Measurements from ENCODE around the gene GOLGA2. TPM values are rescaled to one million over a fixed set of nuclear protein-coding genes. Genes with fewer than 3 reads are reported as not detected.

Gene GOLGA2
- total RNA-seq, 1 experiment from 2014 or later: 60.5 TPM

GRCh38 chr9:128225770-128226411, 49.9 kb downstream of the GOLGA2 start:
- ATAC-seq (no peak), DNase-seq (no peak)
- Histone ChIP-seq H3K9me3 (ENCODE audit: low read length) (no peaks in the 10 kb centered on the region), H3K9me2 (replicated peaks; ENCODE audit: low read length) (no peaks in the 10 kb centered on the region), H4K20me1 (ENCODE audit: low read length) (no peaks in the 10 kb centered on the region), H3K27me3 (ENCODE audit: low read length) (no peaks in the 10 kb centered on the region), H3F3A (ENCODE audit: low read length, unreplicated experiment) (no peaks in the 10 kb centered on the region), H3K4me2 (ENCODE audit: low read length) (no peak overlapping the region), H3K4me3 (ENCODE audit: low read length) (no peak overlapping the region), H2AFZ (ENCODE audit: low read length) (no peak overlapping the region), H3K27ac (ENCODE audit: low read length) (no peak overlapping the region), H3K4me1 (ENCODE audit: insufficient read depth, low read length) (no peaks in the 10 kb centered on the region), H3K79me2 (ENCODE audit: low read length) (no peaks in the 10 kb centered on the region), H3K36me3 (ENCODE audit: low read depth, low read length) (no peaks in the 10 kb centered on the region), H3K9ac (ENCODE audit: low read length) (no peak overlapping the region)
- CTCF ChIA-PET: no interaction called here
- intact Hi-C loops (cut with micrococcal nuclease): no loop called here
- TF ChIP-seq EZH2phosphoT487 (IDR thresholded peaks at IDR 0.05; ENCODE audit: borderline replicate concordance, low read length) (no peak), EZH2 (IDR thresholded peaks at IDR 0.05; ENCODE audit: low read length, unreplicated experiment) (no peak)
- TF ChIP-seq, protein P1, sequence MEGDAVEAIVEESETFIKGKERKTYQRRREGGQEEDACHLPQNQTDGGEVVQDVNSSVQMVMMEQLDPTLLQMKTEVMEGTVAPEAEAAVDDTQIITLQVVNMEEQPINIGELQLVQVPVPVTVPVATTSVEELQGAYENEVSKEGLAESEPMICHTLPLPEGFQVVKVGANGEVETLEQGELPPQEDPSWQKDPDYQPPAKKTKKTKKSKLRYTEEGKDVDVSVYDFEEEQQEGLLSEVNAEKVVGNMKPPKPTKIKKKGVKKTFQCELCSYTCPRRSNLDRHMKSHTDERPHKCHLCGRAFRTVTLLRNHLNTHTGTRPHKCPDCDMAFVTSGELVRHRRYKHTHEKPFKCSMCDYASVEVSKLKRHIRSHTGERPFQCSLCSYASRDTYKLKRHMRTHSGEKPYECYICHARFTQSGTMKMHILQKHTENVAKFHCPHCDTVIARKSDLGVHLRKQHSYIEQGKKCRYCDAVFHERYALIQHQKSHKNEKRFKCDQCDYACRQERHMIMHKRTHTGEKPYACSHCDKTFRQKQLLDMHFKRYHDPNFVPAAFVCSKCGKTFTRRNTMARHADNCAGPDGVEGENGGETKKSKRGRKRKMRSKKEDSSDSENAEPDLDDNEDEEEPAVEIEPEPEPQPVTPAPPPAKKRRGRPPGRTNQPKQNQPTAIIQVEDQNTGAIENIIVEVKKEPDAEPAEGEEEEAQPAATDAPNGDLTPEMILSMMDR (conservative IDR thresholded peaks at IDR 0.05; ENCODE audit: low read depth, low read length): no peak
- no TSS peak for BruUV-seq (replicated peaks)
- POLR2A ChIA-PET (ENCODE audit: unreplicated experiment): no interaction called here

- no peaks in the 10 kb centered on the region for H3K27me3 ChIP-seq (ENCODE audit: low read length)
- ChIA-PET CTCF (no interaction called here), POLR2A (ENCODE audit: unreplicated experiment) (no interaction called here)
- TF ChIP-seq, protein P1 (conservative IDR thresholded peaks at IDR 0.05; ENCODE audit: low read depth, low read length): no peak
- no peak for TF ChIP-seq EZH2phosphoT487 (IDR thresholded peaks at IDR 0.05; ENCODE audit: borderline replicate concordance, low read length)
- no peak for TF ChIP-seq EZH2 (IDR thresholded peaks at IDR 0.05; ENCODE audit: low read length, unreplicated experiment)
- no peaks in the 10 kb centered on the region for H4K20me1 ChIP-seq (ENCODE audit: low read length)
- no peaks in the 10 kb centered on the region for H3K9me3 ChIP-seq (ENCODE audit: low read length)
- H3K79me2 ChIP-seq (ENCODE audit: low read length): no peaks in the 10 kb centered on the region
- H2AFZ ChIP-seq (ENCODE audit: low read length): no peak overlapping the region
- H3K4me2 ChIP-seq (ENCODE audit: low read length): no peak overlapping the region
- H3K9ac ChIP-seq (ENCODE audit: low read length): no peak overlapping the region
- H3K36me3 ChIP-seq (ENCODE audit: low read depth, low read length): no peaks in the 10 kb centered on the region
- no TSS peak for BruUV-seq (replicated peaks)
- ATAC-seq (no peak), DNase-seq (no peak)
- H3K4me1 ChIP-seq (ENCODE audit: insufficient read depth, low read length): no peaks in the 10 kb centered on the region
- H3K9me2 ChIP-seq (replicated peaks; ENCODE audit: low read length): no peaks in the 10 kb centered on the region
- H3K27ac ChIP-seq (ENCODE audit: low read length): no peak overlapping the region
- intact Hi-C loops (cut with micrococcal nuclease): no loop called here
- no peaks in the 10 kb centered on the region for H3F3A ChIP-seq (ENCODE audit: low read length, unreplicated experiment)
- H3K4me3 ChIP-seq (ENCODE audit: low read length): no peak overlapping the region
Measured at GRCh38 chr9:128224877-128225276, 50.9 kb downstream of the GOLGA2 start.

- H3K9ac ChIP-seq (ENCODE audit: low read length): no peak overlapping the region
- no peaks in the 10 kb centered on the region for H3K4me1 ChIP-seq (ENCODE audit: insufficient read depth, low read length)
- ChIA-PET POLR2A (ENCODE audit: unreplicated experiment) (no interaction called here), CTCF (no interaction called here)
- no peak overlapping the region for H2AFZ ChIP-seq (ENCODE audit: low read length)
- DNase-seq (no peak), ATAC-seq (no peak)
- H3K4me2 ChIP-seq (ENCODE audit: low read length): no peak overlapping the region
- no peaks in the 10 kb centered on the region for H3K9me3 ChIP-seq (ENCODE audit: low read length)
- BruUV-seq (replicated peaks): no TSS peak
- no peaks in the 10 kb centered on the region for H3F3A ChIP-seq (ENCODE audit: low read length, unreplicated experiment)
- H4K20me1 ChIP-seq (ENCODE audit: low read length): no peaks in the 10 kb centered on the region
- TF ChIP-seq, protein P1 (conservative IDR thresholded peaks at IDR 0.05; ENCODE audit: low read depth, low read length): no peak
- TF ChIP-seq EZH2 (IDR thresholded peaks at IDR 0.05; ENCODE audit: low read length, unreplicated experiment): no peak
- no peak for TF ChIP-seq EZH2phosphoT487 (IDR thresholded peaks at IDR 0.05; ENCODE audit: borderline replicate concordance, low read length)
- no peaks in the 10 kb centered on the region for H3K9me2 ChIP-seq (replicated peaks; ENCODE audit: low read length)
- no peak overlapping the region for H3K27ac ChIP-seq (ENCODE audit: low read length)
- H3K4me3 ChIP-seq (ENCODE audit: low read length): no peak overlapping the region
- H3K27me3 ChIP-seq (ENCODE audit: low read length): no peaks in the 10 kb centered on the region
- intact Hi-C loops (cut with micrococcal nuclease): no loop called here
- H3K36me3 ChIP-seq (ENCODE audit: low read depth, low read length): no peaks in the 10 kb centered on the region
- H3K79me2 ChIP-seq (ENCODE audit: low read length): no peaks in the 10 kb centered on the region
Measured at GRCh38 chr9:128222880-128223670, 52.7 kb downstream of the GOLGA2 start.

Data from PC-3 (cell line).